Measurements from ENCODE around the gene PPP1R16B. TPM values are rescaled to one million over a fixed set of nuclear protein-coding genes. Genes with fewer than 3 reads are reported as not detected.

PPP1R16B gene
- polyA plus RNA-seq, 1 donor from 2014 or later: 1.9 TPM

DNA sequence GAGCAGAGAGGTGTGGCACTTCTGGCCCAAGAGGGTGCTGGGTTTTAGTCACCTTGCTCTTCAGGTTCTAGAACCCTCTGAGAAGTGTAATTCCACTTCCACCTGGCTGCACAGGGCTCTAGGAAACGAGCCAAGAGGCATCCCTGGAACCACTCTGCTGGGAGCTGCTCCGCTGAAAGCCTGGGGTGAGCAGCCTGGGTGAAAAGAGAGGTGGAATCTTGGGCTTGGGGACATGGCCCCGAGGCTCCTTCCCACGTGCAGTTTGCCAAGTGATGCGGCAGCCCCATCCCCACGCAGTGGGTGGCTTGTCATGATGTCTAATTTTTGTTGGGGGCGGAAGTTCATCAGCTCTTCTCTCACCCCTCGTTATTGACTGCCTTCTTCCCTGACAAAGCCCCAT, 32.8 kb downstream of the PPP1R16B start:
- Histone ChIP-seq H3K79me2 (replicated peaks; ENCODE audit: insufficient read depth, low read length) (no peaks in the 10 kb centered on the region), H3K27ac (ENCODE audit: low read length) (no peak overlapping the region), H3K9ac (ENCODE audit: low read length) (no peak overlapping the region), H3F3A (ENCODE audit: insufficient read depth, low read length, poor library complexity, severe bottlenecking) (no peaks in the 10 kb centered on the region), H3K27me3 (ENCODE audit: insufficient read depth, low read depth, low read length) (no peaks in the 10 kb centered on the region), H3K9me3 (ENCODE audit: low read length) (no peaks in the 10 kb centered on the region), H3K9me2 (ENCODE audit: insufficient read depth, low read length) (no peaks in the 10 kb centered on the region), H3K4me3 (ENCODE audit: low read length) (no peak overlapping the region), H3K4me2 (ENCODE audit: low read length) (no peak overlapping the region), H3K36me3 (ENCODE audit: insufficient read depth, low read length) (no peaks in the 10 kb centered on the region), H4K20me1 (ENCODE audit: insufficient read depth) (no peaks in the 10 kb centered on the region), H2AFZ (ENCODE audit: low read depth, low read length) (no peak overlapping the region)
- TF ChIP-seq TAF1 (IDR thresholded peaks at IDR 0.05; ENCODE audit: low read depth) (no peak), EZH2 (IDR thresholded peaks at IDR 0.05; ENCODE audit: borderline replicate concordance, insufficient read depth, low read length, poor library complexity, severe bottlenecking) (no peak), POLR2AphosphoS5 (IDR thresholded peaks at IDR 0.05) (no peak), RAD21 (conservative IDR thresholded peaks at IDR 0.05) (no peak), SMC3 (conservative IDR thresholded peaks at IDR 0.05; ENCODE audit: poor library complexity) (no peak), MXI1 (conservative IDR thresholded peaks at IDR 0.05; ENCODE audit: poor library complexity, severe bottlenecking) (no peak), EP300 (conservative IDR thresholded peaks at IDR 0.05; ENCODE audit: poor library complexity, severe bottlenecking) (no peak)
- TF ChIP-seq, protein P1, sequence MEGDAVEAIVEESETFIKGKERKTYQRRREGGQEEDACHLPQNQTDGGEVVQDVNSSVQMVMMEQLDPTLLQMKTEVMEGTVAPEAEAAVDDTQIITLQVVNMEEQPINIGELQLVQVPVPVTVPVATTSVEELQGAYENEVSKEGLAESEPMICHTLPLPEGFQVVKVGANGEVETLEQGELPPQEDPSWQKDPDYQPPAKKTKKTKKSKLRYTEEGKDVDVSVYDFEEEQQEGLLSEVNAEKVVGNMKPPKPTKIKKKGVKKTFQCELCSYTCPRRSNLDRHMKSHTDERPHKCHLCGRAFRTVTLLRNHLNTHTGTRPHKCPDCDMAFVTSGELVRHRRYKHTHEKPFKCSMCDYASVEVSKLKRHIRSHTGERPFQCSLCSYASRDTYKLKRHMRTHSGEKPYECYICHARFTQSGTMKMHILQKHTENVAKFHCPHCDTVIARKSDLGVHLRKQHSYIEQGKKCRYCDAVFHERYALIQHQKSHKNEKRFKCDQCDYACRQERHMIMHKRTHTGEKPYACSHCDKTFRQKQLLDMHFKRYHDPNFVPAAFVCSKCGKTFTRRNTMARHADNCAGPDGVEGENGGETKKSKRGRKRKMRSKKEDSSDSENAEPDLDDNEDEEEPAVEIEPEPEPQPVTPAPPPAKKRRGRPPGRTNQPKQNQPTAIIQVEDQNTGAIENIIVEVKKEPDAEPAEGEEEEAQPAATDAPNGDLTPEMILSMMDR (IDR thresholded peaks at IDR 0.05; ENCODE audit: poor library complexity, severe bottlenecking): no peak
- TF ChIP-seq, protein P2, sequence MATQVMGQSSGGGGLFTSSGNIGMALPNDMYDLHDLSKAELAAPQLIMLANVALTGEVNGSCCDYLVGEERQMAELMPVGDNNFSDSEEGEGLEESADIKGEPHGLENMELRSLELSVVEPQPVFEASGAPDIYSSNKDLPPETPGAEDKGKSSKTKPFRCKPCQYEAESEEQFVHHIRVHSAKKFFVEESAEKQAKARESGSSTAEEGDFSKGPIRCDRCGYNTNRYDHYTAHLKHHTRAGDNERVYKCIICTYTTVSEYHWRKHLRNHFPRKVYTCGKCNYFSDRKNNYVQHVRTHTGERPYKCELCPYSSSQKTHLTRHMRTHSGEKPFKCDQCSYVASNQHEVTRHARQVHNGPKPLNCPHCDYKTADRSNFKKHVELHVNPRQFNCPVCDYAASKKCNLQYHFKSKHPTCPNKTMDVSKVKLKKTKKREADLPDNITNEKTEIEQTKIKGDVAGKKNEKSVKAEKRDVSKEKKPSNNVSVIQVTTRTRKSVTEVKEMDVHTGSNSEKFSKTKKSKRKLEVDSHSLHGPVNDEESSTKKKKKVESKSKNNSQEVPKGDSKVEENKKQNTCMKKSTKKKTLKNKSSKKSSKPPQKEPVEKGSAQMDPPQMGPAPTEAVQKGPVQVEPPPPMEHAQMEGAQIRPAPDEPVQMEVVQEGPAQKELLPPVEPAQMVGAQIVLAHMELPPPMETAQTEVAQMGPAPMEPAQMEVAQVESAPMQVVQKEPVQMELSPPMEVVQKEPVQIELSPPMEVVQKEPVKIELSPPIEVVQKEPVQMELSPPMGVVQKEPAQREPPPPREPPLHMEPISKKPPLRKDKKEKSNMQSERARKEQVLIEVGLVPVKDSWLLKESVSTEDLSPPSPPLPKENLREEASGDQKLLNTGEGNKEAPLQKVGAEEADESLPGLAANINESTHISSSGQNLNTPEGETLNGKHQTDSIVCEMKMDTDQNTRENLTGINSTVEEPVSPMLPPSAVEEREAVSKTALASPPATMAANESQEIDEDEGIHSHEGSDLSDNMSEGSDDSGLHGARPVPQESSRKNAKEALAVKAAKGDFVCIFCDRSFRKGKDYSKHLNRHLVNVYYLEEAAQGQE (IDR thresholded peaks at IDR 0.05; ENCODE audit: borderline replicate concordance): no peak

DNA sequence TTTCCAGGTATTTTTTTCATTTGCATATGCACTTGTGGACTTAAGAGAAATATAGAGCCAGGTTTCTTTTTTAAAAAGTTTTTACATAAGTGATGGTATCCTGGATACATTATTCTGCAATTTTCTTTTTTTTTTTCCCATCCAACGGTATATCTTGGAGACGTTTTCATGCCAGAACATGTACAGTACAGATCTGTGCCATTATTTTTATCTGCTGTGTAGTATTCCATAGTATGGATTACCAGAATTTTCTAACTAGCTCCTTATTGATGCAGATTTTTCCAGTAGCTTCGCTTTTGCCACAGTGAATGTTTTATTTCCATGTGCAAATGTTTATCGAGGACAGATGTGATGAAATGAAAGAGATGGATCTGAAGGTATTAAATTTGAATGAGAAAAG, 34.1 kb downstream of the PPP1R16B start:
- no peaks in the 10 kb centered on the region for H3K9me2 ChIP-seq (ENCODE audit: insufficient read depth, low read length)
- TF ChIP-seq, protein P2 (IDR thresholded peaks at IDR 0.05; ENCODE audit: borderline replicate concordance): no peak
- TF ChIP-seq, protein P1 (IDR thresholded peaks at IDR 0.05; ENCODE audit: poor library complexity, severe bottlenecking): no peak
- TF ChIP-seq RAD21 (conservative IDR thresholded peaks at IDR 0.05): no peak
- no peak for TF ChIP-seq TAF1 (IDR thresholded peaks at IDR 0.05; ENCODE audit: low read depth)
- TF ChIP-seq EZH2 (IDR thresholded peaks at IDR 0.05; ENCODE audit: borderline replicate concordance, insufficient read depth, low read length, poor library complexity, severe bottlenecking): no peak
- TF ChIP-seq SMC3 (conservative IDR thresholded peaks at IDR 0.05; ENCODE audit: poor library complexity): no peak
- no peak for TF ChIP-seq MXI1 (conservative IDR thresholded peaks at IDR 0.05; ENCODE audit: poor library complexity, severe bottlenecking)
- no peak for TF ChIP-seq EP300 (conservative IDR thresholded peaks at IDR 0.05; ENCODE audit: poor library complexity, severe bottlenecking)
- TF ChIP-seq POLR2AphosphoS5 (IDR thresholded peaks at IDR 0.05): no peak
- H3K79me2 ChIP-seq (replicated peaks; ENCODE audit: insufficient read depth, low read length): no peaks in the 10 kb centered on the region
- H3K27ac ChIP-seq (ENCODE audit: low read length): no peak overlapping the region
- no peak overlapping the region for H3K4me3 ChIP-seq (ENCODE audit: low read length)
- H3K27me3 ChIP-seq (ENCODE audit: insufficient read depth, low read depth, low read length): no peaks in the 10 kb centered on the region
- no peak overlapping the region for H3K9ac ChIP-seq (ENCODE audit: low read length)
- no peak overlapping the region for H2AFZ ChIP-seq (ENCODE audit: low read depth, low read length)
- H3K36me3 ChIP-seq (ENCODE audit: insufficient read depth, low read length): no peaks in the 10 kb centered on the region
- no peak overlapping the region for H3K4me2 ChIP-seq (ENCODE audit: low read length)
- no peaks in the 10 kb centered on the region for H4K20me1 ChIP-seq (ENCODE audit: insufficient read depth)
- no peaks in the 10 kb centered on the region for H3K9me3 ChIP-seq (ENCODE audit: low read length)
- no peaks in the 10 kb centered on the region for H3F3A ChIP-seq (ENCODE audit: insufficient read depth, low read length, poor library complexity, severe bottlenecking)
